OCI-LY7 (cell line): ENCODE measurements around the gene PRKAG2.

Experiments used
- EZH2phosphoT487 ChIP-seq: fragments of 200-600 bp; sonication (generic); IDR thresholded peaks from 2 replicates; pipeline ENCODE4 v1.6.1; 2018; ENCODE audit warnings: low read depth, borderline replicate concordance, mild to moderate bottlenecking, mixed run types, antibody characterized with exemption, low read length, moderate library complexity, mixed read lengths
- TF ChIP-seq, protein P1 (sequence below): fragments of 200-600 bp; sonication (generic); conservative IDR thresholded peaks from 2 replicates; pipeline ENCODE4 v1.5.1; 2014; ENCODE audit warnings: mild to moderate bottlenecking, antibody characterized with exemption, low read length, moderate library complexity, mixed read lengths

DNA sequence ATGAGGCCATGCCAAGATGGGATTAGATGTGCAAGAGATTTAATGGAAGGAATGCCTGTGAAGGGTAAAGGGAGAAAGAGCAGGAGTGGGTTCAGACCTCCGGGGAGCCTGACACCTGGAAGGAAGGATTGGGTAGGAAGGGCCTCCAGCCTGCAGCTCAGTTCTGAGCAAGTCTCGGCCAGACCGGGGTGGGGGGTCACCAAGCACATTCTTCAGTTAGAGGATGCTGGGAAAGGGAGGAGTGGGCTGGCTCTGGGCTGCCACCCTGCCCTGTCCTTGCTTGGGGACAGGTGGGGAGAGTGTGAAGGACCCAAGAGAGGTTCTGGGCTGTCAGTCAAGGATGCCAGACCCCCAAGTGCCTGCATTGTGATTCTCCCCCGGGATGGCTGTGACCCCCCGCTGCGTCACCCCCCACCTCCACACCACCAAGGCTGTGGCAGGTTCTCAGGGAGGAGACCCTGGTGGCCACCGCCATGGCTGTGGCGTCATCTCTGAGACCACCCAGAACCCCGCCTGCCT lies 16.5 kb upstream of the PRKAG2 start:
- TF ChIP-seq, protein P1, sequence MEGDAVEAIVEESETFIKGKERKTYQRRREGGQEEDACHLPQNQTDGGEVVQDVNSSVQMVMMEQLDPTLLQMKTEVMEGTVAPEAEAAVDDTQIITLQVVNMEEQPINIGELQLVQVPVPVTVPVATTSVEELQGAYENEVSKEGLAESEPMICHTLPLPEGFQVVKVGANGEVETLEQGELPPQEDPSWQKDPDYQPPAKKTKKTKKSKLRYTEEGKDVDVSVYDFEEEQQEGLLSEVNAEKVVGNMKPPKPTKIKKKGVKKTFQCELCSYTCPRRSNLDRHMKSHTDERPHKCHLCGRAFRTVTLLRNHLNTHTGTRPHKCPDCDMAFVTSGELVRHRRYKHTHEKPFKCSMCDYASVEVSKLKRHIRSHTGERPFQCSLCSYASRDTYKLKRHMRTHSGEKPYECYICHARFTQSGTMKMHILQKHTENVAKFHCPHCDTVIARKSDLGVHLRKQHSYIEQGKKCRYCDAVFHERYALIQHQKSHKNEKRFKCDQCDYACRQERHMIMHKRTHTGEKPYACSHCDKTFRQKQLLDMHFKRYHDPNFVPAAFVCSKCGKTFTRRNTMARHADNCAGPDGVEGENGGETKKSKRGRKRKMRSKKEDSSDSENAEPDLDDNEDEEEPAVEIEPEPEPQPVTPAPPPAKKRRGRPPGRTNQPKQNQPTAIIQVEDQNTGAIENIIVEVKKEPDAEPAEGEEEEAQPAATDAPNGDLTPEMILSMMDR: no peak
- TF ChIP-seq EZH2phosphoT487: no peak
